Activated CD4-positive, alpha-beta T cell treated with anti-CD3 and anti-CD28 coated beads, Interleukin-10, Interleukin-2, amounts not matched to agents 100 ng/mL and 50 ng/mL, durations not matched to agents 16 hours and 8 hours (primary cell): Measurements from ENCODE around the gene FAM3C.
A peak's percentile ranks its signal among the peaks of the same experiment; 100 is the strongest.

Experiments used
- DNase-seq: peaks from one replicate; pipeline ENCODE4 v3.0.0-alpha.2; 2020

FAM3C gene

GRCh38 chr7:121410829-121411596, 14.9 kb upstream of the FAM3C start:
- no peak for DNase-seq

- no peak for DNase-seq
Observed at GRCh38 chr7:121406944-121407343, 10.8 kb upstream of the FAM3C start.

GRCh38 chr7:121406461-121406860, 10.4 kb upstream of the FAM3C start:
- DNase-seq, result no peak

GRCh38 chr7:121404348-121404747, 8.2 kb upstream of the FAM3C start:
- DNase-seq, result no peak

GRCh38 chr7:121402701-121403100, 6.6 kb upstream of the FAM3C start:
- no peak for DNase-seq

- no peak for DNase-seq
Observed at GRCh38 chr7:121401896-121402295, 5.8 kb upstream of the FAM3C start.

GRCh38 chr7:121398246-121398645, 2.1 kb upstream of the FAM3C start:
- DNase-seq, result no peak

- no peak for DNase-seq
Observed at GRCh38 chr7:121397822-121398221, 1.7 kb upstream of the FAM3C start.

- DNase-seq, result no peak
Observed at GRCh38 chr7:121397361-121397760, 1.3 kb upstream of the FAM3C start.

GRCh38 chr7:121395494-121395960, 581 bp downstream of the FAM3C start:
- DNase-seq, result peak; percentile 65

GRCh38 chr7:121394709-121395140, 1.4 kb downstream of the FAM3C start:
- no peak for DNase-seq

GRCh38 chr7:121393005-121393366, 3.1 kb downstream of the FAM3C start:
- DNase-seq, result no peak

- DNase-seq, result no peak
Observed at GRCh38 chr7:121392277-121393004, 3.7 kb downstream of the FAM3C start.

GRCh38 chr7:121391686-121392085, 4.4 kb downstream of the FAM3C start:
- DNase-seq, result no peak

GRCh38 chr7:121390617-121391016, 5.5 kb downstream of the FAM3C start:
- no peak for DNase-seq

- no peak for DNase-seq
Observed at GRCh38 chr7:121390109-121390508, 6.0 kb downstream of the FAM3C start.

GRCh38 chr7:121388950-121389349, 7.2 kb downstream of the FAM3C start:
- no peak for DNase-seq

- no peak for DNase-seq
Observed at GRCh38 chr7:121385800-121386179, 10.3 kb downstream of the FAM3C start.

GRCh38 chr7:121385056-121385799, 10.9 kb downstream of the FAM3C start:
- no peak for DNase-seq

- no peak for DNase-seq
Observed at GRCh38 chr7:121384265-121384664, 11.8 kb downstream of the FAM3C start.

GRCh38 chr7:121383235-121383910, 12.7 kb downstream of the FAM3C start:
- DNase-seq, result no peak

GRCh38 chr7:121382473-121382872, 13.6 kb downstream of the FAM3C start:
- no peak for DNase-seq

- no peak for DNase-seq
Observed at GRCh38 chr7:121379930-121380329, 16.2 kb downstream of the FAM3C start.
